ENCODE measurements around the gene SLC6A17.

Gene SLC6A17

DNA sequence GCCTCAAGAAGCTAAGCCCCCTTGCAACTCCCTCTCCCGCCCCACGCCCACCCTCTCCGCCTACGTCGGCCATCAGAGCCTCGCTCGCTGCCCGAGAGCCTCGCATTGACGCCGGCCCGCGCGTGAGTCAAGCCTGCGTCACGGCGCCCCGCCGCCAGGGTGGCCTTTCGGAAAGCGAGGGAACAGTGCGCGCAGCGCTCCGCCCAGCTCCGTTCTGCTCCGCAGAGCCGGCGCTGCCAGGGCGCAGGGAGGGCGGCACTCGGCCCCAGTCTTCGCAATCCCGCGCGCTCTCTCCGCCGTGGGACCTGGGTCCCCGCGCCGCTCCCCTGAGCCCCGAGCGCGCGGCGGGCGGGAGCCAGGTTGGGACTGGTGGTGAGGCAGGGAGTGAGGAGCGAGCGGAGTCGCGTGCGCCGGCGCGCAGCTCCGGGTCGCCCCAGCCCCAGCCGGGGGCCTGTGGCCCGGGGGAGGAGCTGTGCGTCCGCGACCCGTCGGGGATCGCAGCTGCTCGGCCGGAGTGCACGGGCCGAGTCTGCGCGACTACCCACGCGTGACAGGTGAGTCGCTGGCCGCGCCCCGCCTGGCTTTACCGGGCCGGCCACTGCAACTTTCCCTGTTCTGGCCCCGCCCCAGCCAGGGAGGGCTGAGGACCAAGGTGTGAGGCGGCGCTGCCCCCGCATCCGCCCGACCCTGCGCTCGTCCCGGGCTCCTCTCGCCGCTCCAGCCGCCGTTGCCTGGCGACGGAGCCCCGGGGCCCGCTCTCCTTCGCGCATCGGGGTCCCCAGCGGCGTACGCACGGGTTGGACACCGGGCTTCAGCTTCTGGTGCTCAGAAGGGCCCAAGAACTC lies at the start of gene SLC6A17:
SLC6A17 (plus strand) TSS at position 165 of the 845 bp plus-strand sequence. CDS start 16,436 bp downstream, outside the sequence.
- DNase-seq: peak; percentile 13

DNA sequence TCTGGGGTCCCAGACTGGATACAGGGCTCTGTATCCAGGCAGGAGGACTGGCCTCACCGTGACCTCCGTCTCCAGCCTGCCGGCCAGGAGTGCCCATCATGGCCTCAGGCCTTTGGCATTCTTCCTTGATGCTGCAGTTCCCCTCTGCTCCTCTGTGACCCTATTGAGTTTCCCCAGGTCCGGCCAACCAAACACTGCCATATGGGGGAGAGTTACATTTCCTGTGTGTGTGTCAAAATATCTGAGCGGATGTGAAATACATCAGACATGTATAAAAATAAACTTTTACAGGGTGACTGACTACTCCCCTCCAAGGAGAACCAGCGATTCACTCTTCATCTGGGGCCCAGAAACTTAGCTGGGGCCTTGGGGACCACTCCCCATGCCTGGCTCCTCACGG lies 48.2 kb upstream of the SLC6A17 start:
- no peak for DNase-seq

DNA sequence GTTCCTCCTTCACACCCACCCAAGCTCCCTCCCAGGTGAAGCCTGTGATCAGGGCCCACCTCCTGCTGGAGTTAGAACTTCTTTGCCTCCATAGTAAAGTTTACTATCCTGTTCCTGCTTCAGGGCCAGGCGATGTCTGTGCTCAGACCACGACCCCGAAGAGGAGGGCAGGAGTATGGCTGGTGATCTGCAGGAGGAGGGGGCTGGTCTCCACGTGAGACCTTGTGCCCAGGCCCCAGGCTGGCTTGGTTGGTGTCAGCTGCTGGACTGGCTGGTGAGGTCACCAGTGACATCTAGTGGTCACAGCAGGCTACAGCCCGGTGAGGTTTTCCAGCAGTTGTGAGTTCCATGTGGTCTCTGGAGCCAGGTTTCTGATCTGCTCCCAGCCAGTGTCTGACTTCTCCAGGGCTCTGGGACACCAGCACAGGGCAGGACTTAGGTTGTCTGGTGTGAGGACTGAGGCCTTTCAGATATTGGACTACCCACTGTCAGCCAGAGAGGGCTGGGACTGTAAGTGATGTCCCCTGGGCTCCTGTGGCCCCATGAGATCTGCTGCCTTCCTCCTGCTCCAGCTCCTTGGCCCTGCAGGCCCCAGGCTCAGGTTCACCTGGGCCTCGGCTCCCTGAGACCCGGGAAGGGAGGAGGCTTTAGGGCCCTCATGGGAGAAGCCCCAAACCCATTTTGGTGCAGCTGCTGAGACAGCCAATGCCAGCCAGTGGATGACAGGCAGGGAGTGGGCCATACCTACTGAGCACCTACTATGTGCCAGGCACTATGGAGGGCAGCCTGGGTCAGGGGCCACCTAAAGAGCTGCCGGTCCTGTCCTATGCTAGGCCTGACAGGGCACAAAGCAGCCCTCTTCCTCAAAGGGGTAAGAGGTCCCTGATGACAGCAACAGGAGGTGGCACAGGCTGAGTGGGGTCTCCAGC lies 44.0 kb upstream of the SLC6A17 start:
- peak; percentile 55 for DNase-seq

DNA sequence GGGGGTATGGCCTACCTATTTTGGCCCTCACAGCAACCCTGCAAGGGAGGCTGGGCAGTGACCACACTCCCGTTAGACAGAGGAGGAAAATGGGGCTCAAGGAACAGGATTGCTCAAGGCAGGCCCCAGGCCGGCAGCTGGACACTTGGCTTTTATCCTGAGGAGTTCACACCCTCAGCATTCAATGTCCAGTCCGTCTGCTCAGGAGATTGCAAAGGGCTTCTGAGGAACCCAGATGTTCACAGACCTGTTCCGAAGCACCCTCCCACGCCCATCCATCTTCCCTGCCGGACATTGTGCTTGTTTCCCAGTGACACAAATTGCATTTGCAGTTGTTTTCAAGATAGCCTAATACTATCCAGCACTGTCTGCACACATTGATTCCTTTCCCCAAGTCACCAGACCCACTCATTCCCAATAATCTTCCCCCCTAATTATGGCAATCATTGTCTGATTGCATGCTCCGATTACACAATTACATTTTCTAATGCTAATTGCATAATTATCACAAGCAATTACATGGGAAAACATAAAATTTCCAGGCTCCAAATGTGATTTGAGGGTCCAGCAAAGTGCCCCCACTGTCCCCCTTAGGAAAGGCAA lies 42.3 kb upstream of the SLC6A17 start:
- DNase-seq: no peak

DNA sequence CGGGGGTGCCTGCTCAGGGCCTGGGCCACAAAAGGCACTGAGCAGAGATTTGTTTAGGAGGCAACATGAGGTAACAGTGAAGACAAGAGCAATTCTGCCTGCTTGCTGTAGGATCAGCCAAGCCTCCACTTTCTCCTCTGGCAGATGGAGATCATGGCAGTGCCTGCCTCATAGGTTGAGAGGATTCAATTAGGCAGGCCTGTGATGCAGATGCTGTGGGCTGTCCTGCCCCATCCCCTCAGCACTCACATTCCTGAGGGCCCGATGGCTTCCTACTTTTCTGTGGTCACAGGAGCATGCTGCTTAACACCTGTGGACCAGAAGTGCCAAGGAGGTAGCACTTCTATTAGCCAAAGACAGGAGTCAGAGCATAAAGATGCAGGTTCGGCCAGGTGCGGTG lies 39.2 kb upstream of the SLC6A17 start:
- no peak for DNase-seq

DNA sequence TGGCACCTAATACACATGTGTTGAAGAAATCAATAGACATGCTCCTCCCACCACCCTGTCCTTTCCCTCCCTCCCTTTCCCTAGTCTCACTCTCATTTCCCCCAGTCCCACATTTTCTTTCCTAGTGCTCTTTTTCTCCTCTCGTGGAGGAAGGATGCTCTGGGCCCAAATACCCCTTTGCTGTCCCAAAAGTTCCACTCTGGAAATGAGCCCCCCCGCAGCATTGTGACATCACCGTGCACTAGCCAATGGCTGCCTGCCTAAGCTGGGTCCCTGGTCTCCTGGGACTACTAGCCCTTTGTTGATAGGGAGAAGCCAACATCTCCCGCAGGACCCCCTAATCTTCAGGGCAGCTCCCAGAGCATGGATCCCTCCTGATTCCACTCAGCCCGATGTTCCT lies 38.2 kb upstream of the SLC6A17 start, which contains the start of gene UBL4B:
UBL4B (plus strand) TSS at position 301 of the 400 bp plus-strand sequence; CDS start at position 393, 92 bp downstream.
- DNase-seq: no peak

DNA sequence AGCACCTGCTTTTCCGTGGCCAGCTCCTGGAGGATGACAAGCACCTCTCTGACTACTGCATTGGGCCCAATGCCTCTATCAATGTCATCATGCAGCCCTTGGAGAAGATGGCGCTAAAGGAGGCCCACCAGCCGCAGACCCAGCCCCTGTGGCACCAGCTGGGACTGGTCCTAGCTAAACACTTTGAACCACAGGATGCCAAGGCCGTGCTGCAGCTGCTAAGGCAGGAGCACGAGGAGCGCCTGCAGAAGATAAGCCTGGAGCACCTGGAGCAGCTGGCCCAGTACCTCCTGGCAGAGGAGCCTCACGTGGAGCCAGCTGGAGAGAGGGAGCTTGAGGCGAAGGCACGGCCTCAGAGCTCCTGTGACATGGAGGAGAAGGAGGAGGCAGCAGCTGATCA lies 37.6 kb upstream of the SLC6A17 start:
- DNase-seq: no peak

DNA sequence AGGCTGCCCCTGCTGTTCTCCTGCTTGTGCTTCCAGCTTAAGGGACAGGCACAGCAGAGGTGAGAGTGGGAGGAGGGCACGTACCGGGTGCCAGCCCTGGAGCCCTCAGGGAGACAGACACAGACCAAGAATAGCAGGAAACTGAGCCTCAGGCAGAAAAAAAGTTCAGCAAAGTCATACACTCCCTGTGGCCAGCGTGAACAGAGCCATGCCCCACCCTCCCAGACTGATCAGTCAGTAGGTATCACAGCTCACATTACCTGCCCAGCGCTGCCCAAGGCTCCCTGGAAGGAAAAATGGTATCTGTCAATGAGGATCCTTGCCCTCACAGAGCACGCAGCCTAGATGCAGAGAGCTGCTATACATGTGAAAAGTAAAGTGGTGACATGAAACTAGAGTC lies 36.7 kb upstream of the SLC6A17 start:
- DNase-seq: no peak

DNA sequence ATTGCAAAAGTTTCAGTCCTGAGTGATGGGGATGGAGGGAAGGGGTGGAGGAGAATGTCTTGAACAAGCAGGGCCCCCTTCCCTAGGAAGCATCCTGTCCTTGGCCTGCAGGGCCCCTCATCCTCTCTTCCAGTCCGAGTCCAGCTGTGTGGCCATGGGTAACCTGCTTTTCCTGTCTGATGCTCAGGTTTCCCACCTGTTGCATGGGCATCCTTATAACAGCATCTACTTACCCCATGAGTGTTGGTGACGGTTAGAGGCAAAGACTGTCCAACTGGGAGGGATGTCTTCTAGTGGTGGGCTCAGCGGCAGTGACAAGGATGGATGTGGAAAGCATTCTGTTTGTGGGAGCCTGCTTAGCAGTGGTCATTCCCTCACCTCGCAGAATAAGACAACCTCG lies 36.1 kb upstream of the SLC6A17 start:
- no peak for DNase-seq

DNA sequence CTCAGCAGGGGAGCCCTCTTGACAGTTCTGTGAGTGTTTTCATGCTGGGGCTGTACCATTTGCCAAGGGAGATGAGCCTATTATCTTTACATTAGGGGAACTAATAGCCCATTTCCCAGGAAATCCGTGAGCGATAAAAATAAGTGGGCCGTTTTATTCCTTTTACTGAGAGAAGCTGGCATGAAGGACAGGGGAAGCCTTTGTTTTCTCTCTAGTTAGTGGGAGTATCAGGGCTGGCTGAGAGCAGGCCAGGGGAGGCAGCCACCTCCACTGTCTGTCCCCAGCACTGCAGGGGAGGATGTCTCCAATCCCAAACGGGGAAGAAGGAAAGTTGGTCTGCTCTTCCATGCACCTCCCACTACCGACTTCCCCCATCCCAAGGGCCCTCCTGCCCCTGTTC lies 35.5 kb upstream of the SLC6A17 start:
- no peak for DNase-seq

DNA sequence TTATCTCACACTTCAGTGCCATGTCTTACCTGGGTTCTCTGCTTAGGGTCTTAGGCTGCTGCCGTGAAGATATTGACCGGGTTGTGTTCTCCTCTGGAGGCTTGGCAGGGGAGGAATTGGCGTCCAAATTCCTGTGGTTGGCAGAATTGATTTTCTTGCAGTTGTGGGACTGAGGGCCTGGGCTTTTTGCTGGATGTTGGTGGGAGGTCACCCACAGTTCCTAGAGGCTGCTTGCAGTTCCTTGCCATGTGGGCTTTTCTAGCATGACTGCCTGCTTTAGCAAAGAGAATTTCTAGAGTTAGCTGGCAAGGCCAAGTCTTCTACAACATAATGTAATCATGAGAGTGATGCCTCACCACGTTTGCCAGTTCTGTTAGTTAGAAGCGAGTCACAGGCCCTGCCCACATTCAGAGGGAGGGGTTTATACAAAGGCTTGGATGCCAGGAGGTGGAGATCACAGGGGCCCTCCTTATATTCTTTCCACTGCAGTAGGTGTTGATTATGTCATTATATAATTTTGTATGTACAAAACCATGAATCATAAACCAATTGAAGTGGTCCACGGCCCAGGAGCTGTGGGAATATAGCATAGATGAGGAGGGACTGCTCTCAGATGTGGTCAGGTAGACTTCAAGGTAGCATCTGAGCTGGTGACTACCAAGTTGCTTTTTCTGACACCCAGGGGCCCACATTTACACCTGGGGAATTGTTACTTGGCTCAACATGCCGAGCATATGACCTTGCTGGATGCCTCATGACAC lies 31.5 kb upstream of the SLC6A17 start:
- no peak for DNase-seq

DNA sequence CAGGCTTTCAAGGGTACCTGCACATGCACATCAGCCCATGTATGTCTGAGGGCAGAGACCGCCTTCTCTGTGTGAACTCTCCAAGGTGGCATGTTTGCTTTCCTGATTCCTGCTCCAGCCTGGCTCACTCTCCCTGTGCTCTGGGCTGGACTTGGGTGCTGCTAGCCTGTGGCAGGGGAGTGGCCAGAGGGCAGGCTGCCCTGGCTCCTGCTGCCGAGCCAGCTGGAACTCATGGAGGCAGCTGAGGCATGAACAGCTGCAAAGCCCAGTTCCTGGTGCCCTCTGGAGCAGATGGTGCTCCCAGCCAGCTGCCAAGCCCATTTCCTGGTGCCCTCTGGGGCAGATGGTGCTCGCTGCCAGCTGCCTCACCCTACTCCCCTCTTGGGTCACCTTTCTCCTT lies 30.5 kb upstream of the SLC6A17 start:
- DNase-seq: no peak

DNA sequence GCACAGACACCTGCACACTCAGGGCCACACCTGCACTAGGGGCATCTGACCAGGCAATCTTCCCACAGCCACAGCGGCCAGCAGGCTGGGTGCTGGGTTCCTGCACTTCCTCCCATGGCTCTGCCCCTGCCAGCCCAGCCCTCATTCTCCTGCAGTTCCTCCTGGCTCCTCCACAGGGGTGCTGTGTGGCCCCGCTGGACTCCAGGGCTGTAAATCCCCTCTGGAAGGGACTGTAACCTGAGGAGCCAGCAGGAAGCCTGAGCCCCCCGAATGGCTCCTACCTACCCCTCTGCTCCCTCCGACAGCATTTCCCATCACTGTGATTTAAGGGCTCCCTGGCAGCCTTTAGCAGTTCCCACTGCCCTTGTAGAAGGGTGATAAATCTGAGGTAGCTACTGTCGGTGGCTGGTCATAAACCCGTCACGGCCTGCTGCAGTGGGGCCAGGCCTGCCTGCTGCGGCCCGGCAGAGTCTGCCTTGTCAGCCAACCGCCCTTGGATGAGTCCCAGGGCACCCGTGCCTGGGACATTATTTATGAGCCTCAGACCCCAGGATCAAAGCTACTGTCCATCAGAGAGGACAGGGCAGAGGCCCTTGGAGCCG lies 29.2 kb upstream of the SLC6A17 start:
- DNase-seq: no peak

DNA sequence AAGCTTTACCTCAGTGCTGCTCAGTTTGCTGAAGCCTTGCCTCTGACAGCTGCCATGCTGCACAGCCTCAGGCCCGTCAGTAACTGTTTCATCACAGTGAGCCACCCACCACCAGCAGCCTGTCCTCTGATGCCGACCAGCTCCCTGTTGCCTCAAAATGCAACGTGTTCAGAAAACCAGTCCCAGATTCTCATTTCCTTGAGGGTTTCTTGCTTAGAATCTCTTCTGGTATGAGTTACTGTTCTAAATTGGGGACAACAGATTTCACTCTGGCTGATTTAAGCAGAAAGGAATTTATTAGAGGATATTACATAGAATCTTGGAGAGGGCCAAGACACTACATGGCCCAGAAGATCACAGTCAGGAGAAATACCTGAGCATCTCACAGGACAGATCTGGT lies 27.1 kb upstream of the SLC6A17 start:
- DNase-seq: no peak

DNA sequence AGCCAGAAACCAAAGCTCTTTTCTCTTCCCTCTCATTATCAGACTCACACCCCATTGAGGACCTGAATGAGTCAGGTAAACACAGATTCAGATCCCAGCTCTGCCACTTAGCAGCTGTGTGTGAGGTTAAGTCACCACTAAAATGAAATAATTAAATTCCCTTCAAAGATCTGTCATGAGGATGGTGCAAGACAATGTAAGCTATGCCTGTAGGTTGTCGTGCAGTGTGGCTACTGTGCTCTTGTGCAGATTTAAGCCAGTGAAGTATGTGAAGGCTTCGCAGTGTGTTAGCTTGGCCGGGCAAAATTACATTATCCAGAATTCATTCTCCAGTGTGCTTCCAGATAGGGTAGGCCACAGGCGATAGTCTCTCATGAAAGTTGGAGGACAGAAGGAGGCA lies 24.5 kb upstream of the SLC6A17 start:
- no peak for DNase-seq

DNA sequence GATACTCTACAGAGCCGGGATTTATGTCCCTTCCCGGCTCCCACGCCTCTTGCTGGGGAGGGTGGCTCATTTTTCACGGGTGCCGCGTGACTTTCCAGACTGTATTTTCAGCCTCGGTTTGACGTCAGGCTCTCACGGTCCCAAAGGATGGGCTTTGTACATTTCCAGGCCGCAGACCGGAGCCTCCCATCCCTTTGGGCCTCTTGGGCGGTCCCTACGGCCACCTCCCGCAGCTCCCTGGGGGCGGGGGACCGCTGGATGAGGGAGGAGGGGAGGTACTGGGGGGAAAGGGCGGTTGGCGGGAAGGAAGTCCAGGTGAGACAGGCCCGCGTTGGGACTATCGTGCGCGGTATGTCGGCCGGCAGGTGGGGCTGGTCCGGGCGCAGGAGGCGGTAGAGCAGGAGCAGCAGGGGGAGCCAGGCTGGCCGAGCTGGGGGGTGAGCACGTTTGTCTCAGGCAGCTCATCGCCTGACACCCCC lies 20.1 kb upstream of the SLC6A17 start:
- DNase-seq: no peak

DNA sequence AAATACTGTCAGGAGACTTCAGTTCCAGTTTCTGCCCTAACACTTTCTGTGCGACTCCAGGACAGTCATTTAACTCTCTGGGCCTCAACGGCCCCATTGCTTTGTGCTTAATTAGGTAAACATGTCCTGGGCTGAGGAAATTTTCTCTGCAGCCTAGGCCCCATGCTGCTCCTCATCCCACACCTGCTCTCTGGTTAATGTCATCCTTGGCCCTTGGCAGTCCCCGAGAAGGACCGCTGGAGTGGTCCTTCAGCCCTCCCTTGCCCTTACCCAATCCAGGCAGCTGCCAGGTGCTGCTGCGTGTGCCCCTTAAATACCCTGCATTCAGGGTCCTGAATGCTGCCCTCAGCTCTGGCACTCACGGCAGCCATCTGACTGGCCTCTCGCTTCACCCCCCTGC lies 19.3 kb upstream of the SLC6A17 start:
- no peak for DNase-seq

DNA sequence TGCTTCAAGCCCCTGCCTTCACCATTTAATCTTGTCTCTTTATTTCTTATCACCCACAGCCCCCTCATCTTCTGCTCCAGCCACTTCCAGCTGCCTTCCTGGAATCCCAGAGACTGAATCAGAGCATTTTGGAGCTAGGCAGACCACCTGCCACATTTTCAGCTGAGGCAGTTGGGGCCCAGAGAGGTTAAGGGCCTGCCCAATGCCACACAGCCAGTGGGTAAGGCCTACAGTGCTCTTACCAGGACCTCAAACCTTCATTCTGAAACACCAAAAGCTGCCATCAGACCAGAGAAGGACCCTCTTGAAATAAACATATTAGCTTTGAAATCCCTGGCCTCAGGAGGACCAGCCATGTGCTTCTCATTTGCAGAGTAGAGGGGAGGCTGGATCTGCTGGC lies 17.6 kb upstream of the SLC6A17 start:
- DNase-seq: no peak

DNA sequence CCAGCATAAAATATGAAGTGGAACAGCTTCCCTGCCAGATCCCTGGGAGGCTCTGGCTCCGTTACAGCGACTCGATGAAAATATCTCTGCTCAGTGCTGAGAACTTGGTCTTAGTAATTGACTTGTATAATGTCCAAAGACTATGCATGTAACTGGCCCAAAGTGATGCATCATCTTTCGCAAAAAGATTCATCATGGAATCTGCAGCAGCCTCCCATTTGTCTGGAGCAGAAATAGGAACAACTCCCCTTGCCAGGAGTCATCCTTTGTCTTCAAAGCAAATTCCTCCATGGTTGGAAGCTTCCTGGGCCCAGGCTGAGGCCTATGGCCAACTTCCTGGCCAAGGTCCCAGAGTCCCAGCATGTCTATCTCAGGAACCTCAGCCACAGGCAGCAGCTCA lies 16.9 kb upstream of the SLC6A17 start:
- no peak for DNase-seq

DNA sequence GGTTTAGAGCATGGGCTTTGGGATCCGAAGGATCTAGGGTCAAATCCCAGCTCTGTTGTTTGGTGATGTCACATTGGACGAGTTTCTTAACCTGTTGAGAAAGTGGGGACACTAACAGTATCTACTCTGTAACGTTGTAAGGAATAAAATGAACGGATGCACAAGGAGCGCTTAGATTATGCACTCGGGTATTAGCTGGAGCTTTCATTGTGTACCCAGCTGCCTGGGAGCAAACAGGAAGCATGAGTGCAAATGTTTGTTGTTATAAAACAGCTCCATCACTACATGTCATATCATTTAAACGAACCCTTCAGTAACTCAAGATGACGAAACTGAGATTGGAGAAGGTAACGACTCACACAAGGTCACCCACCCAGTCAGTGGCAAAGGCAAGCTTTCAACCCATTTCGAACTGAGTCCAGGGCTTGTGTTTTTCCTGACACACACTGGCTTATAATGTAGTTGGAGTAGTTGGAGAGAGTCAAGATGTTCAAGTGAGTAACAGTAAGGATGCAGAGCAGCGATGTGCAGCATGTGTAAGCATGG lies 16.2 kb upstream of the SLC6A17 start:
- DNase-seq: no peak

DNA sequence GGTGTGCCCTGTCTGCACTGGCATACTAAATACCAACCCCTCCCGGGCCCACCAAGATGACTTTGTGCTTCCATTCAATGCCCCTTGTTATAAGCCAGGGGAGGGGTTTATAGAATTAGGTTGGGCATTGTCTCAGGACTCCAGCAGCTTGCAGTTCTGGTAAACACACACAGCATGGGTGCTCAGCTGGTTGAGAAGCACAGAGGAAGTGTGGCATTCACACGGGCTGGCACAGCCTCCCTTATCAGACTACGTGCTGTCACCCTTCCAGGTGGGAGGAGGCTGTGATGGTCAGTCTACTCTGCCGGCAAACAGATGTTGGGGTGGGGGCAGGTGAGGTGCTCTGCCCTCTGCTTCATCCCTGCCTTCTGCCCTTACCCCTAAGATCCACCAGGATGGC lies 15.0 kb upstream of the SLC6A17 start:
- DNase-seq: no peak

DNA sequence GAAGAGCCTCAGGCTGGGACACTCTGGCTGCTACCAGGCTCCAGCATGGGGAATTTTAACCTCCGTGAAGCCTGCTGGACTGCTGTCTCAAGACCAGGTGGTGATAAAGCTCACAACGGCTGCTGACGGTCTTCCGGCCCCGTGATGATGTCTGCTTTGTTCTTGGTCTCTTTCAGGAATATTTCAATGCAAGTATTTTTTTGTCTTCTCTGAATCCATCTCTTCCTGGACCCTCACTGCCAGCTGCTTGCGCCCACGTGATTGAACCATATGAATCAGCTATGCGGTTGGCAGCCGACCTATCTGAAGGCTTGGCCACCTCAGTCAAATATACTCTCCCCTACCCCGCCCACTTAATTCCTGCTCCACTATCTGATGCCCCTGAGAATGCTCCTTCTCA lies 14.6 kb upstream of the SLC6A17 start:
- no peak for DNase-seq

Data from stimulated activated CD4-positive, alpha-beta T cell treated with anti-CD3 and anti-CD28 coated beads, Interleukin-12 subunit alpha, Interleukin-12 subunit beta, amount 100 ng/mL, for 4 hours (primary cell).